Activated naive CD8-positive, alpha-beta T cell treated with anti-CD3 and anti-CD28 coated beads, Interleukin-2, amount 50 U/mL, for 24 hours (primary cell): Measurements from ENCODE around the gene CRYBB2.
"Not testable (repeated sequence)": the region's sequence is repeated elsewhere in the genome, so short reads cannot be mapped to it uniquely, and the experiment has no call there.

Source experiments
- ATAC-seq: fragments of 150-1000 bp; cut with Tn5 transposase; one replicate; pipeline ENCODE4 v1.10.0; 2021
- DNase-seq: peaks from one replicate; pipeline ENCODE4 v3.0.0; 2021
- H3K27ac Mint-ChIP-seq: one replicate; pipeline ENCODE4 v1.8.0; 2021; ENCODE audit warnings: mild to moderate bottlenecking, mixed read lengths
- H3K27me3 Mint-ChIP-seq: one replicate; pipeline ENCODE4 v1.8.0; 2021; ENCODE audit warnings: mixed read lengths
- H3K36me3 Mint-ChIP-seq: one replicate; pipeline ENCODE4 v1.8.0; 2021; ENCODE audit warnings: low read depth, mixed read lengths
- H3K4me1 Mint-ChIP-seq: one replicate; pipeline ENCODE4 v1.8.0; 2021; ENCODE audit warnings: mixed read lengths
- H3K4me3 Mint-ChIP-seq: one replicate; pipeline ENCODE4 v1.8.0; 2021; ENCODE audit warnings: mild to moderate bottlenecking, moderate library complexity, mixed read lengths
- H3K9me3 Mint-ChIP-seq: one replicate; pipeline ENCODE4 v1.8.0; 2021; ENCODE audit warnings: mixed read lengths

Gene CRYBB2

GRCh38 chr22:25186140-25186539 is 33.3 kb upstream of the CRYBB2 start:
- ATAC-seq, result no peak
- H3K9me3 Mint-ChIP-seq, result no peaks in the 10 kb centered on the region
- no peak overlapping the region for H3K27ac Mint-ChIP-seq
- H3K4me1 Mint-ChIP-seq, result no peaks in the 10 kb centered on the region
- H3K4me3 Mint-ChIP-seq, result no peak overlapping the region
- no peaks in the 10 kb centered on the region for H3K36me3 Mint-ChIP-seq
- no peak for DNase-seq
- no peaks in the 10 kb centered on the region for H3K27me3 Mint-ChIP-seq

DNA sequence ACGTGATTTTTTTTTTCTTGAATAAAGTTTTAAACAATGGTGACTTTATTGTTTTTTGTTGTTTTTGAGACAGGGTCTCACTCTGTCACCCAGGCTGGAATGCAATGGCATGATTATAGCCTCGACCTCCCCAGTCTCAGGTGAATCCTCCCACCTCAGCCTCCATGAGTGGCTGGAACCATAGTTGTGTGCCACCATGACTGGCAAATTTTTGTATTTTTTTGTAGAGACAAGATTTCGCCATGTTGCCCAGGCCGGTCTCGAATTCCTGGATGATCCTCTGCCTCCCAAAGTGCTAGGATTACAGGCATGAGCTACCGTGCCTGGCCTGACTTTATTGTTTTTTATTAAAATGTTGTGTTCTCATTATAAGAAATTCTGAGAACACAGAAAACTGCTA is 32.0 kb upstream of the CRYBB2 start:
- no peaks in the 10 kb centered on the region for H3K4me1 Mint-ChIP-seq
- no peak overlapping the region for H3K4me3 Mint-ChIP-seq
- H3K27ac Mint-ChIP-seq, result no peak overlapping the region
- H3K27me3 Mint-ChIP-seq, result no peaks in the 10 kb centered on the region
- H3K36me3 Mint-ChIP-seq, result no peaks in the 10 kb centered on the region
- DNase-seq (no peak), ATAC-seq (no peak)
- H3K9me3 Mint-ChIP-seq, result no peaks in the 10 kb centered on the region

GRCh38 chr22:25192406-25192805 is 27.0 kb upstream of the CRYBB2 start:
- ATAC-seq (no peak), DNase-seq (no peak)
- H3K9me3 Mint-ChIP-seq, result no peaks in the 10 kb centered on the region
- no peak overlapping the region for H3K27ac Mint-ChIP-seq
- H3K36me3 Mint-ChIP-seq, result no peaks in the 10 kb centered on the region
- no peaks in the 10 kb centered on the region for H3K27me3 Mint-ChIP-seq
- no peak overlapping the region for H3K4me3 Mint-ChIP-seq
- H3K4me1 Mint-ChIP-seq, result no peaks in the 10 kb centered on the region

- ATAC-seq (no peak), DNase-seq (no peak)
- H3K27ac Mint-ChIP-seq, result no peak overlapping the region
- H3K4me3 Mint-ChIP-seq, result no peak overlapping the region
- H3K4me1 Mint-ChIP-seq, result no peaks in the 10 kb centered on the region
- H3K36me3 Mint-ChIP-seq, result no peaks in the 10 kb centered on the region
- no peaks in the 10 kb centered on the region for H3K9me3 Mint-ChIP-seq
- no peaks in the 10 kb centered on the region for H3K27me3 Mint-ChIP-seq
Observed at GRCh38 chr22:25193130-25193529, 26.3 kb upstream of the CRYBB2 start.

GRCh38 chr22:25193548-25193947 is 25.9 kb upstream of the CRYBB2 start:
- Mint-ChIP-seq H3K36me3 (no peaks in the 10 kb centered on the region), H3K27ac (no peak overlapping the region), H3K4me1 (no peaks in the 10 kb centered on the region), H3K9me3 (no peaks in the 10 kb centered on the region), H3K4me3 (no peak overlapping the region), H3K27me3 (no peaks in the 10 kb centered on the region)
- ATAC-seq (no peak), DNase-seq (no peak)

- Mint-ChIP-seq H3K9me3 (no peaks in the 10 kb centered on the region), H3K27ac (no peak overlapping the region), H3K4me3 (no peak overlapping the region), H3K4me1 (no peaks in the 10 kb centered on the region), H3K27me3 (no peaks in the 10 kb centered on the region), H3K36me3 (no peaks in the 10 kb centered on the region)
- no peak for ATAC-seq
- no peak for DNase-seq
Observed at GRCh38 chr22:25196326-25196725, 23.1 kb upstream of the CRYBB2 start.

DNA sequence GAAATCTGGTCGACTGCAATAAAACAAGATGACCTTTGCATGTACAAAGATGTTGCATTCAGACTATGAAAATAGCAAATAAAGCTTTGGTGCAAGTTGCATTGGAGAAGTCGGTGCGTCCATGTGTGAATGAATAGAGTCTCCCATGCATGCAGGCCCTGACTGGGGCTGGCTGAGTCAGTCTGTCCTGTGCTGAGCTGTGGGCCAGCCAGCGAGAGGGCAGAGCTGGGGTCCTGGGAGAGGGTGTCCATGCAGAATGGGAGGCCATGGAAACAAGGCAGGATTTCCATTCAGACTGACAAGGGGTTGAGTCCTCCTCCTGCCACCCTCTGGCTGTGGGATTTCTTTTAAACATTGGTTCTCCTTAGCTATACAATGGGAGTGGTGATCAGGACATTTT is 22.1 kb upstream of the CRYBB2 start:
- no peak overlapping the region for H3K4me3 Mint-ChIP-seq
- H3K27ac Mint-ChIP-seq, result no peak overlapping the region
- no peaks in the 10 kb centered on the region for H3K4me1 Mint-ChIP-seq
- no peaks in the 10 kb centered on the region for H3K27me3 Mint-ChIP-seq
- DNase-seq (no peak), ATAC-seq (no peak)
- no peaks in the 10 kb centered on the region for H3K36me3 Mint-ChIP-seq
- no peaks in the 10 kb centered on the region for H3K9me3 Mint-ChIP-seq

DNA sequence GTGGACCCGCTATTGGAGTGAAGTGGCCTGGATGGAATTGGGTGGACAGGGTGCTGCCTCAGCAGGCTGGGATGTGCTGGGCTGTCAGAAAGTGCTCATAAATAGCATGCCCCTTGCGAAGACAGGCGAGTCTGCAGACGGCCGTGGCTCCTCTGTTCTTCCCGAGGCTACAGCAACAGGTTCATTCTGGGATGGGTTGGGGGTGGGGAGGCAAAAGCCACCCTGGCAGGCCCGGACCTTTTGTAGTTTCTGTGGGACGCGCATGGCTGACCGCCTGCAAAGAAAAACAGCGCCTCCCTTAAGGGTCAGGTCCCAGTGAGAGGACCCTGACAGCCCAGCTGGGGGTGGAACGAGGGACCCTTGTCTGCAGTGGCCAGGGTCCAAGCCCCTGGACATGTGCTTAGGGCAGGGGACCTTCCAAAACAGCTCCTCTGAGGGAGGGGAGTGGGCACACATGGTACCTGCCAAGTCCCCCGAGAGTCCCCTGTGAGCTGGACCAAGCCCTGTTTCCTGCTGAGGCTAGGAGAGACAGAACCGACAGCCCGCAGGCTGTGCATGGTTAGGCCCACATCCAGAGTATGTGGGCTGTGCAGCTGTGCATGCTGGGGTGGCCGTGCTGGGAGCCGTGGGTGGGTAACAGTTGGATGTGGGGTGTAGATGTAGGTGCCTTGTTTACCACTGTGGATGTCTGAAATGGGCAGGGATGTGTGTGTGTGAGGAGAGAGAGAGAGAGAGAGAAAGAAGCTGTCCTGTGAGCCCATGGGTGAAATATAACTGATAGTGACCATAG is 19.5 kb upstream of the CRYBB2 start, which contains the start of gene CRYBB3:
Gene CRYBB3 (plus strand): TSS at position 128 of the 790 bp plus-strand sequence. CDS start 1,539 bp downstream, outside the sequence.
- Mint-ChIP-seq H3K27ac (peak within 1 kb of the TSS; percentile 8), H3K9me3 (no peaks in the 10 kb centered on the region), H3K4me1 (no peaks in the 10 kb centered on the region), H3K27me3 (no peaks in the 10 kb centered on the region), H3K4me3 (no peak within 1 kb of the TSS), H3K36me3 (no peaks in the 10 kb centered on the region)
- ATAC-seq, result no peak
- DNase-seq, result no peak

DNA sequence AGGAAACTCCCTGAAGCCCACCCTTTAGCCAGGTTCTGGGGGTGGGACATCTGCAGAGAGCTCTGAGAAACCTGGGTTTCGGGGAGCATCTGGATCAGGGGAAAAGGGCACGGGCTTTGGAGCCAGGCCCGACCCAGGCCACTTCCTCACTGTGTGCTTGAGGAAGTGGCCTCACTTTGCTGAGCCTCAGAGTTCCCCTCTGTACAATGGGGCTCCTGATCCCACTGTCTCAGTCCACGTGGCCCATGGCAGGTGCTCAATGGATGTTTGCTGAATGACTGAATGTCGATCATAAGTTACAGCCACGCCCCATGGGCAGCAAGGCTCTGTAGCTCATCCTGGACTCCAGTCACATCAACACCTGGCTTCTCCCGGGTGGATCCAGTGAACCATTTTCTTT is 18.5 kb upstream of the CRYBB2 start:
- Mint-ChIP-seq H3K27me3 (no peaks in the 10 kb centered on the region), H3K4me3 (no peak overlapping the region), H3K4me1 (no peaks in the 10 kb centered on the region), H3K9me3 (no peaks in the 10 kb centered on the region), H3K36me3 (no peaks in the 10 kb centered on the region), H3K27ac (no peak overlapping the region)
- no peak for DNase-seq
- no peak for ATAC-seq

GRCh38 chr22:25201557-25202273 is 17.7 kb upstream of the CRYBB2 start:
- Mint-ChIP-seq H3K36me3 (no peaks in the 10 kb centered on the region), H3K27me3 (no peaks in the 10 kb centered on the region), H3K4me3 (no peak overlapping the region), H3K4me1 (no peaks in the 10 kb centered on the region), H3K9me3 (no peaks in the 10 kb centered on the region), H3K27ac (no peak overlapping the region)
- DNase-seq (no peak), ATAC-seq (no peak)

GRCh38 chr22:25202290-25202921 is 17.0 kb upstream of the CRYBB2 start:
- Mint-ChIP-seq H3K4me1 (no peaks in the 10 kb centered on the region), H3K27ac (no peak overlapping the region), H3K27me3 (no peaks in the 10 kb centered on the region), H3K4me3 (no peak overlapping the region), H3K36me3 (no peaks in the 10 kb centered on the region), H3K9me3 (no peaks in the 10 kb centered on the region)
- no peak for ATAC-seq
- peak; percentile 63 for DNase-seq

DNA sequence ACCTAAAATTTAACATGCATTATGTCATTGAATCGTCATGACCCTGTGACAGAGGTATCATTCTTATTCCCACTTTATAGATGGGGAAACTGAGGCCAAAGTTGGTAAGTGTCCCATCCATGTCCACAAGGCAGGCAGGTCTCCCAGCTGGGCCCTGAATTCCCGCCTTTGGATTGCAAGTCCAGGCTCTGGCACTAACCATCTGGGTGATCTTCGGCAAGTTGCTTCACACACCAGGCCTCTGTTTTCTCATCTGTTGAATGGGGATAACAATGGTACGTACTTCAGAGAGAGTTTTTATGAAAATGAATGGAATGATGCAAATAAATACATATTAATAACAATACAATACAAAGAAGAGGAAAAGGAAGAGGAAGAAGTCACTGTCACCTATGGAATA is 16.4 kb upstream of the CRYBB2 start:
- no peak for DNase-seq
- ATAC-seq, result no peak
- no peaks in the 10 kb centered on the region for H3K27me3 Mint-ChIP-seq
- H3K36me3 Mint-ChIP-seq, result no peaks in the 10 kb centered on the region
- no peak overlapping the region for H3K27ac Mint-ChIP-seq
- no peak overlapping the region for H3K4me3 Mint-ChIP-seq
- H3K4me1 Mint-ChIP-seq, result no peaks in the 10 kb centered on the region
- H3K9me3 Mint-ChIP-seq, result no peaks in the 10 kb centered on the region

DNA sequence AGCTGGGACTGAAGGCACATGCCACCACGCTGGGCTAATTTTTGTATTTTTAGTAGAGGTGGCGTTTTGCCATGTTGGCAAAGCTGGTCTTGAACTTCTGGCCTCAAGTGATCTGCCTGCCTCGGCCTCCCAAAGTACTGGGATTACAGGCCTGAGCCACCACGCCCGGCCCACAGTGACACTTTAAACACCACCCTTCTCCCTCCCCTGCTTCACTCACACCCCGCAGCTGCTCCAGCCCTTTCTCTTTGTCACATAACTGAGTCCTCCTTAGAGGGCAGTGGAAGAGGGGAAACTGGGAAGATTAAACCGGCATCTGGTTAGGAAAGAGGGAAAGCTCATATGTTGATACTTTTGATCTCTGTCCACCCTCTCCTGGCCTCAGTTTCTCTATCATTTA is 14.9 kb upstream of the CRYBB2 start:
- H3K4me3 Mint-ChIP-seq, H3K27me3 Mint-ChIP-seq, DNase-seq, ATAC-seq, H3K4me1 Mint-ChIP-seq, H3K36me3 Mint-ChIP-seq, H3K27ac Mint-ChIP-seq, H3K9me3 Mint-ChIP-seq: not testable (repeated sequence)

- H3K9me3 Mint-ChIP-seq, result no peaks in the 10 kb centered on the region
- H3K36me3 Mint-ChIP-seq, result no peaks in the 10 kb centered on the region
- no peaks in the 10 kb centered on the region for H3K4me1 Mint-ChIP-seq
- no peaks in the 10 kb centered on the region for H3K27me3 Mint-ChIP-seq
- H3K27ac Mint-ChIP-seq, result no peak overlapping the region
- ATAC-seq (no peak), DNase-seq (no peak)
- H3K4me3 Mint-ChIP-seq, result no peak overlapping the region
Observed at GRCh38 chr22:25205847-25206246, 13.6 kb upstream of the CRYBB2 start.

GRCh38 chr22:25206998-25207397 is 12.4 kb upstream of the CRYBB2 start:
- H3K9me3 Mint-ChIP-seq, result no peaks in the 10 kb centered on the region
- H3K27me3 Mint-ChIP-seq, result no peaks in the 10 kb centered on the region
- ATAC-seq, result no peak
- no peaks in the 10 kb centered on the region for H3K36me3 Mint-ChIP-seq
- no peak overlapping the region for H3K4me3 Mint-ChIP-seq
- no peak overlapping the region for H3K27ac Mint-ChIP-seq
- no peaks in the 10 kb centered on the region for H3K4me1 Mint-ChIP-seq
- no peak for DNase-seq
